Left cardiac atrium (tissue), 4 donors: ENCODE data around the gene RAB11FIP4. TPM values are rescaled to one million over a fixed set of nuclear protein-coding genes. Genes with fewer than 3 reads are reported as not detected.
A peak's percentile ranks its signal among the peaks of the same experiment; 100 is the strongest.

Experiments
- ATAC-seq, 2 donors: fragments of 200-7000 bp; cut with Tn5 transposase; one replicate each; pipeline ENCODE4 v1.9.1; 2020; ENCODE audit warnings: mild to moderate bottlenecking in 2 of 2, moderate library complexity in 2 of 2
- DNase-seq: peaks from one replicate; pipeline ENCODE4 v3.0.0-alpha.2; 2020
- intact Hi-C, 2 donors: fragments of 100-400 bp; cut with DNase I; formaldehyde crosslinking; loops; one replicate each; pipeline versions ENCODE4 v1.14.1 to v1.15.1; 2022 to 2023
- total RNA-seq, 2 donors: library from RNA; stranded (reverse); fragmentation: NEBNext Ultra II Directional; extraction: Animal tissue kit (Norgen Biotek cat#: 25700); gene quantifications; one replicate each; pipeline ENCODE4 v1.2.1, GENCODE V29; 2021
- donor health status: DM: no; HTN: yes; CAD: no.
- donor health status: DM: no; HTN: yes; CAD: no; lungs with severe emphysema.
- donor health status: DM: yes; HTN: yes; CAD: no.
- donor health status: Dilated cardiomyopathy.

Gene RAB11FIP4
- total RNA-seq, 2 donors from 2014 or later: 3.1 to 6.1 TPM

- DNase-seq (no peak), ATAC-seq (no peak)
- intact Hi-C loops: no loop called here
Measured at GRCh38 chr17:31546650-31547049, 155.2 kb downstream of the RAB11FIP4 start.

DNA sequence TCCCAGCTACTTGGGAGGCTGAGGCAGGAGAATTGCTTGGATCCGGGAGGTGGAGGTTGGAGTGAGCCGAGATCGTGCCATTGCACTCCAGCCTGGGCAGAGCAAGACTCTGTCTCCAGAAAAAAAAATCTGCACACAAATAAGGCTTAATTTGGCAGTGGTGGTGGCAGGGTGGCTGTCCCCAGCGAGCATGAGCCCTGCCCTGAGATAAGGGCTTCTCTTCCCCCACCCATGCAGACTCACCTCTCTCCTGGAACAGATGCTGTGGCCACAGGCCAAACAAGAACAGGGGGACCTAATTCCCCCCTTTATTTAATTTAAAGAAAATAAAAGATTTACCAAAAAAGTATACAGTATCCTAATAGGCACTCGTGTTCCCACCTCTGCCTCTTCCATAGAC lies 157.2 kb downstream of the RAB11FIP4 start:
- DNase-seq: no peak
- ATAC-seq: no peak
- intact Hi-C loops: no loop called here

GRCh38 chr17:31549121-31549524 lies 157.6 kb downstream of the RAB11FIP4 start:
- ATAC-seq: peak in 1 of 2 donors; percentile 20
- no peak for DNase-seq
- intact Hi-C loops: no loop called here

DNA sequence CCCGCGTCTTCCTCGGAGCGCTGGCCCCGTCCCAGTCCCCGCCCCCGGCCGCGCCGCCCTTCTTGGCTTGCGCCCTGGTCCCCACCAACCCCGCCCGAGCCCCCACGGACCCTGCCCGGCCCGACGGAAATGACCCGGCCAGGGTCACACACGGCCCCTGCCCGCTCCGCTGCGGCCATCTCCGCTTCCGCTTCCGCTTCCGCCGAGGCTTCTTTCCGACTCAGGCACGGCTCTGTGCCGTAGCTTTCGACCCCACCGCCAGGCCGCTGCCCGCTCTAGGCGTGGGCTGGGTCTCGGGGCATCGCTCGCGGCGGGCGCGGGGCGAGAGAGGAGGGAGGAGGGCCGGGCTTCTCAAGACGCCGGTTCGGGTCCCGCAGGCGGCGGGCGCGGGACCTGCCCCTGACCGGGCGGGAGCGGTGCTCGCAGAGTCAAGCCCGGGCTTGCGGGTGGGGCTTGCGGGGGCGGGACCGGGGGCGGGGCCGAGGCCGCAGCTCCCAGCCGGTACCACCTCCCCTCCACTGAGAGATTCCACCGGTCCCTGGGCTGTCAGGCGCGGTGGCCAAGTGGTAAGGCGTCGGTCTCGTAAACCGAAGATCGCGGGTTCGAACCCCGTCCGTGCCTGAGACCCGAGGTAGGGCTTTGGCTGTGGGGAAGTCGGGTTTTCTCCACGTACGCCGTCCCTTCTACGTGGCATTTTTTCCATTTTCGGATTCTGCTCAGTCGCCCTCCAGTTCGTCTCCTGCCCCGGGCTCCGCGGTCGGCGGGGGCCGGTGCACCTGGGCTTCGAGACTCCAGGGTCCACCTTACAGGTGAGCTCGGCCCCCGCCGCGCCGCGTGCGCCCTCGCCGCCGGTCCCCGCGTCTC lies 158.3 kb downstream of the RAB11FIP4 start:
- peak; percentile 95 to 96 for ATAC-seq
- intact Hi-C loops: no loop called here
- DNase-seq: peak; percentile 92

DNA sequence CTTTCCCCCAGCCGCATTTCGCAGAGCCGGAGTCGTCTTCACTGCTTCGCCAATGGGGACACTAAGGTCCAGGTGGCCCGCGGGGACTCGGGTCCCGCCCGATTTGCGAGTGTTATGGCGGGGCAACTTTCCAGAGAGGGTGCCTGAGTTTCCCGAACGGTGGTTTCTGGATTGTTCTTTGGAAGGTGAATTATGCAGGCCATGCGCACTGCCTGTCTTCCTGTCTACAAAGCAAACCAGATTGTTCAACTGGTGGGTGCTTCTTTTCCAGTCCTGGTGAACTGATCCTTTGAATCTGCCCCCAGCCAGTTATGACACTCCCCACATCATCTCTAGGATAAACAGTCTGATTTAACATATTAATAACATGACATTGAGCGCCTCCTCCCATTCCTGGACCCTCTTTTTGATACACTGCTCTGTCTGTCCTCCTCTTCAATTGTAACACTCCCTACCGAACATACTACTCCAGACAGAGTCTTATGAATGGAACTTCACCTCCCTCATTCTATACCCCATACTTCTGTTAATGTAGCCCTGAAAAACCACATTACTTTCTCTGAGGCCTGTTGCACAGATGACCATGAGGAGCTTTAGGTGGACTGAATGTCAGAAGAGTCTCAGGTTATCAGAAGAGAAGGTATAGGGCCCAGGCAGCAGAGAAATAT lies 159.0 kb downstream of the RAB11FIP4 start:
- intact Hi-C loops: no loop called here
- no peak for ATAC-seq
- no peak for DNase-seq

- ATAC-seq: no peak
- intact Hi-C loops: no loop called here
- no peak for DNase-seq
Measured at GRCh38 chr17:31552568-31552967, 161.1 kb downstream of the RAB11FIP4 start.

DNA sequence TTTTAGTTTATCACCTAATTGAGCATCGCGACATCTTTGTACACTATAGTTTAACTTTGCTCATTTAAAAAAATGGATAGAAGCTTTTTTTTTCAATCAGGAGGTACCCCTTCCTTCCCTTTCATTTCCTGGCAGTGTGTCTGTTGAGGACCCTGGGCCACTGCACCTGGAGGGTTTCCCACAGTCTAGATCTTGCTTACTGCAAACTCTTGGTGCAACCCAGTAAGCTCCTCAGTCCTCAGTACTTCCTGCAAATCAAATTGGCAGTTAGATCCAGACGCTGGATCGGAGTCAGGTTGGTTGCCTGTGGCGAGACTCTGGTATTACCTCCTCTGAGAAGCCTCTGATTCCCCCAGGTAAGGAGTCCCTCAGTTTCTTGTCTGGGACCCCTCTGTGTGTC lies 162.0 kb downstream of the RAB11FIP4 start:
- no peak for DNase-seq

DNA sequence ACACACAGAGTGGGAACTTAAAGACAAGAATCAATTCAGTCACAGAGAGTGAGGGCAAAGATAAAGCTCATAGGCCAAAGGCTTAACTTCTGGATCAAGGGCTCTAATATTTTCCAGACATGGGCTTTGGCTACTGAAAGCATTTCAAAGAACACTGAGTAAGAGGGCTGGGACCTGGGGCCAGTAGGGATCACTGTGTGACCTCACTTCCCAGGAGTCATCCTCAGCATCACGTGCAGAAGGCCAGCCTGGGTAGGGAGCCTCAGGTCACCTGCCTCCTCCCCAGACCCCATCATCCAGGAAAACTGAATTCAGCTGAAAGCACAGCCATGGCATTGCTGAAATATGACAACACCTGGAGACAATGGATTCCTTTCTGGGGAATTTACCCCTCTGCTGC lies 163.5 kb downstream of the RAB11FIP4 start:
- DNase-seq (no peak), ATAC-seq (no peak)
- intact Hi-C loops: no loop called here

More for the DNA sequence above, 162.0 kb downstream of the RAB11FIP4 start:
- intact Hi-C loops: no loop called here
- ATAC-seq: no peak

DNA sequence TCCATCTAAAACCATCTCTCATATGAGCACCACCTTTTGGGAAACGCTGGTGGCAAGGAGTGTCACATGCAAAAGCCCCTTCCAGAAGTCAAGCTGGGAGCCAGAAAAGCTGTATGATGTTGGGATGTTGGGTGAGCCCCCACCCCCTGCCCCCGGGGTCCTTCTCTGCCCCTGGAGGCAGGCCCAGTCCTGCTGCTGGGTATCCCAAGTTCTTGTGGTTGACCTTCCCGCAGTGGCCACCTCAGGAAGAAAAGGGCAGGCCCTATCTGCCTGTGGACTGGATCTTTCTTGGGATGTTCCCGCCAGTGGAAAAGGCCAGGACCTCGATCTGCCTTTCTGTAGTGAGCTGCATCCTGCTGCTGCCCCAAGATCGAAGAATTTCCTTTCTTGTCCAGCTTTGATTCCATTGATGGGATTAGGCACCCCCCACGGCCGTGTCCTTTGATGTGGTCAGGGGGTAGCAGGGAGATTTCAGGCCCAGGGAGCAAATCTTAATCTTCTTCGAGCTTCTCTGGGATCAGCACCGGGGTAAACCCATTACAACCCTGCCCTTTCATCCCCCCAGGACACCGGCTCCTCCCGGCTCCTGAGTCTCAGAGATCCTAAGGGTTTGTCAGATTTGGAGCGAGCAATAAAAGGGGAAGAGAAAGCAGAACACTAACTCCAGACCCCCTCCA lies 165.6 kb downstream of the RAB11FIP4 start:
- no peak for DNase-seq
- intact Hi-C loops: no loop called here
- ATAC-seq: no peak

GRCh38 chr17:31558748-31559583 lies 167.5 kb downstream of the RAB11FIP4 start:
- ATAC-seq (peak; percentile 89 to 91), DNase-seq (peak; percentile 86)
- intact Hi-C loops: loop anchor here (1.0 to 2.0 kb wide), 2 partner anchors 283 to 284 kb away; no protein-coding TSS in a partner anchor

DNA sequence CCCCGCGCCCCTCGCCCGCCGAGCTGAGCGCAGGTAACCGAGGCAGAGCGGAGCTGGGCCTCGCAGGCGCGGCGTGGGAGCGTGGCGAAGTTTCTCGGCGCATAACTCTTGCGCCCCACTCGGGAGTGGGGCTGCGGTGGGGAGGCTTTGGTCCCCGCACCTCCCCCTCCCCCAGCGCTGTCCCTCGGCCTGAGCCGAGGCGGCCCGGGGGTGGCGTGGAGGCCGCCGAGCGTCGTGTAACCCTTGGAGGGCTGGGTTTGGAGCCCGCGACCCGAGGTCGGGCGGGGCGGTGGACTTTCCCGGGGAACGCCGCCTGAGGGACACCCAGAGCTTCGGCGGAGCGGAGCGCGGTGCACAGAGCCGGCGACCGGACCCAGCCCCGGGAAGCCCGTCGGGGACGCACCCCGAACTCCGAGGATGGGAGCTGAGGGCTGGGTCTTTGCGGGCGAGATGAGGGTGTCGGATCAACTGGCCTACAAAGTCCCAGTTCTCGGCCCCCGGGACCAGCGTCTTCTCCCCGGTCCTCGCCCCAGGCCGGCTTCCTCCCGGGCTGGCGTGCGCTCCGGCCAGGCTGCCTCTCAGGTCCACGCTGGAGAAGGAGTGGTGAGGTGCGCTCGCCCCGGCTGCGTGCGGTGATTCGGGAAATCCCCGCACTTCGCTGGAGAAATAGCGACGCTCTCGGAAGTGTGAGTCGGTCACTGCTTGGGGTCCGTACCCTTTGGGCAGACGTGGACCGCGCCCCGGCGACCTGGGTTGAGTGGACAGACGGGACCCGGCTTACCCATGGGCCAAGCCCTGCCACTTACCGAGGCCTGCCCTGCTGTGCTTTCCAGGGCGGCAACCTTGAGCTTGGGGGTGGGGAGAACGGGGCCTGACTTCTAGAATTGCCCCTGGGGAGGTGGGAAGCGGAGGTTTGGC lies 168.4 kb downstream of the RAB11FIP4 start:
- intact Hi-C loops: loop anchor here in 1 of 2 donors (2.0 kb wide), 1 partner anchor 283 kb away; no protein-coding TSS in a partner anchor
- peak; percentile 24 to 44 for ATAC-seq
- DNase-seq: peak; percentile 42

GRCh38 chr17:31560616-31561235 lies 169.3 kb downstream of the RAB11FIP4 start:
- ATAC-seq (peak in 1 of 2 donors; percentile 10), DNase-seq (no peak)
- intact Hi-C loops: no loop called here

DNA sequence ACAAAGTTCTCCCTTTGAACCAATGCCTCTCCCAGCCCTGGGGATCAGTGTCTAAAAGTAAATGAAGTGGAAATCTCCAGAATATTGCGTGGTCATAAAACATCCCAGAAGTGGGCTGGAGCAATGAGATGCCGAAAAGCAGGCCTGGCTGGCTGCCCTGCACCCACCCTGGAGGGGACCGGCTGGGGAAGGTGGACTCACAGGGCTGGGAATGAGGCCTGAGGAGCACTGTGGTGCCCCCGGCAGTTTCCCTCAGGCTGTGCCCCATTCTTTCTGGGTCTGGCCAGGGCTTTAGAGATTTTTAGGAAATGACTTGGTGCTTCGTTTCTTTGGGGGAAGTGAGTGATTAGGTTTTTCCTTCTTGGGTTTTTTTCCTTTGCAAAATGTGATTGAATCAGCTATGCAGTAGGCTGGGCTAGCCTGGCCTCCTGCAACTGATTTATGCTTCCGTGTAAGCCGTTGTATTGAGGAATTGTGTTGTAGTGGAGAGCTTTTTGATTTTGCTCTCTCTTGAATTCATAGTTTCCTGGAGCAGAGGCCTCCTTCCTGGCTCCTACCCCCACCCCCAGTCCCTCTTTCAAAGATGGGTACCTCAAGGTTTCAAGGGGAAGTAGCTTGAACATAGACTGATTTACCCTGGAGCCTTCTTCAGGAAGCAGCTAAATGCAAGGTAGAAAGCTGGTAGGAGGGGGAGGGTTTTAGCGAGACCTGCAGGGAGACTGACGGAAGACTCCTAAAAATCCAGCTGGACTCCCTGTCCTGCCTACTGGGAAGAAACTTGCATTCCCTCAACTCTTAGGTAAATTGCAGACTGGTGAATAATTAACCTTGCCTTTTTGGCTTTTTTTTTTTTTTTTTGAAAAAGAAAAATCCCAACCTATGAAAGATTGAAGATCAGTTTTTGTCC lies 170.2 kb downstream of the RAB11FIP4 start:
- intact Hi-C loops: no loop called here
- DNase-seq (no peak), ATAC-seq (no peak)

- intact Hi-C loops: no loop called here
- no peak for DNase-seq
- no peak for ATAC-seq
Measured at GRCh38 chr17:31562376-31562840, 170.9 kb downstream of the RAB11FIP4 start.

DNA sequence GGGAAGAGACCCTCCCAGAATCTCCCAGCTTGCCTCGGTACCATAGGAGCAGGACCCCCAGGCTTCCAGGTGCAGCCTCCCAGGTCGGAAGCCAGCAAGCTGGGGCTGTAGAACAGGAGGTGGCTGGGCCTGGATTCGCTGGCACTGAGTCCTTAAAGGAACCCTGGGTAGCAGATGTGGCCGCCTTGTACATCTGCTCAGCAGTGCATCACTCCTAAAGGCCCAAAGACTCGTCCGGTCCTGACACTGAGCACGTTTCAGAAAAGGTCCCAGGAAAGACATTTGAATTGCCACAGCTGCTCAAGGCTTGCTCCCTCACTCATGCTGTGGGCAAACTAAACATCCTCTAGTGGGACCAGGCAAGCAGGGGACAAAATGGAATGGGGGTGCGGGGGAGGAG lies 172.8 kb downstream of the RAB11FIP4 start:
- intact Hi-C loops: no loop called here
- ATAC-seq (no peak), DNase-seq (no peak)

- ATAC-seq (peak; percentile 34 to 38), DNase-seq (peak; percentile 24)
- intact Hi-C loops: no loop called here
Measured at GRCh38 chr17:31564883-31565301, 173.4 kb downstream of the RAB11FIP4 start.
